Keratinocyte (primary cell): ENCODE measurements around the gene ADAMTS2. TPM values are rescaled to one million over a fixed set of nuclear protein-coding genes. Genes with fewer than 3 reads are reported as not detected.

ENCODE experiments used
- DNase-seq: peaks from one replicate; pipeline ENCODE4 v3.0.0-alpha.2; 2011; ENCODE audit warnings: low read depth, missing footprints, low spot score
- FAIRE-seq: peaks from 2 replicates; lab custom pipeline; 2011; peaks lifted over from hg19 to GRCh38; lab: Jason Lieb, UNC
- H2AFZ ChIP-seq: 2 replicates; pipeline ENCODE4 v1.6.0; 2012; ENCODE audit warnings: low read length, control low read depth, inconsistent platforms; ENCODE audit not compliant: control insufficient read depth
- H3K27ac ChIP-seq: 2 replicates; pipeline ENCODE4 v1.5.1; 2011; ENCODE audit warnings: low read length; ENCODE audit not compliant: control insufficient read depth, insufficient read depth
- H3K27me3 ChIP-seq: 3 replicates; pipeline ENCODE4 v1.6.0; 2011; ENCODE audit warnings: low read length; ENCODE audit not compliant: control insufficient read depth, insufficient read depth; ENCODE audit errors: extremely low read depth
- H3K36me3 ChIP-seq, 2 experiments: 2 replicates in 1 of 2; 3 replicates in 1 of 2; pipeline ENCODE4 v1.5.1; 2011; ENCODE audit warnings: low read length in 2 of 2, mild to moderate bottlenecking in 1 of 2; ENCODE audit not compliant: control insufficient read depth in 2 of 2, insufficient read depth in 2 of 2; ENCODE audit errors: extremely low read depth in 1 of 2
- H3K4me1 ChIP-seq: 3 replicates; pipeline ENCODE4 v1.5.1; 2011; ENCODE audit warnings: low read length; ENCODE audit not compliant: control insufficient read depth, insufficient read depth; ENCODE audit errors: extremely low read depth
- H3K4me2 ChIP-seq: 3 replicates; pipeline ENCODE4 v1.6.0; 2011; ENCODE audit warnings: low read depth, low read length; ENCODE audit not compliant: control insufficient read depth, insufficient read depth; ENCODE audit errors: extremely low read depth
- H3K4me3 ChIP-seq, 3 experiments: fragments of 200-600 bp in 1 of 3; sonication (generic) in 1 of 3; 2 replicates in 2 of 3; 3 replicates in 1 of 3; pipeline ENCODE4 v1.5.1; 2011 to 2016; ENCODE audit warnings: low read length in 3 of 3, mild to moderate bottlenecking in 3 of 3, control low read depth in 2 of 3, inconsistent platforms in 1 of 3, low read depth in 1 of 3, mixed read lengths in 1 of 3, mixed run types in 1 of 3, moderate library complexity in 1 of 3; ENCODE audit not compliant: control insufficient read depth in 2 of 3, insufficient read depth in 2 of 3; ENCODE audit errors: extremely low read depth in 1 of 3
- H3K79me2 ChIP-seq: 2 replicates; pipeline ENCODE4 v1.6.0; 2012; ENCODE audit warnings: low read length; ENCODE audit not compliant: control insufficient read depth, insufficient read depth
- H3K9ac ChIP-seq: 3 replicates; pipeline ENCODE4 v1.6.0; 2011; ENCODE audit warnings: low read length; ENCODE audit not compliant: control insufficient read depth, insufficient read depth; ENCODE audit errors: extremely low read depth
- H3K9me1 ChIP-seq: 3 replicates; pipeline ENCODE4 v1.6.0; 2011; ENCODE audit warnings: low read length; ENCODE audit not compliant: control insufficient read depth, insufficient read depth; ENCODE audit errors: extremely low read depth
- H3K9me3 ChIP-seq: 2 replicates; pipeline ENCODE4 v1.5.1; 2012; ENCODE audit warnings: low read depth, low read length; ENCODE audit not compliant: control insufficient read depth
- H4K20me1 ChIP-seq: 3 replicates; pipeline ENCODE4 v1.6.0; 2011; ENCODE audit warnings: low read length; ENCODE audit not compliant: control insufficient read depth, insufficient read depth; ENCODE audit errors: extremely low read depth
- CTCF ChIP-seq, 3 experiments: IDR thresholded peaks in 1 of 3; conservative IDR thresholded peaks in 1 of 3; optimal IDR thresholded peaks in 1 of 3; 2 replicates in 2 of 3; 3 replicates in 1 of 3; pipeline versions ENCODE3 to v1.5.1; 2011; ENCODE audit warnings: low read length in 3 of 3, mild to moderate bottlenecking in 3 of 3, moderate library complexity in 2 of 3, control low read depth in 1 of 3, inconsistent platforms in 1 of 3; ENCODE audit not compliant: insufficient read depth in 2 of 3; ENCODE audit errors: extremely low read depth in 1 of 3
- EZH2 ChIP-seq: IDR thresholded peaks from one replicate; pipeline ENCODE4 v1.6.1; 2012; ENCODE audit warnings: inconsistent platforms, mild to moderate bottlenecking, low read length, moderate library complexity
- dilution Hi-C: fragments of 300-500 bp; cut with MboI; formaldehyde crosslinking; loops from one replicate; pipeline ENCODE4 v1.7.0; 2020; ENCODE audit warnings: low sequenced_read_pairs; ENCODE audit not compliant: extremely low pct_ligation_motif_present
- polyA plus RNA-seq, 5 experiments: library from polyadenylated mRNA; depleted of rRNA in 3 of 5; stranded (reverse) in 3 of 5; stranded (forward) in 1 of 5; unstranded in 1 of 5; fragments of >200 nt; gene quantifications; 1 replicate in 1 of 5; 2 replicates in 3 of 5; 3 replicates in 1 of 5; pipeline versions ENCODE4 v1.2.1 to v1.2.3, GENCODE V29; 2011 to 2012; ENCODE audit warnings: missing spikeins in 2 of 5, low read depth in 1 of 5, low replicate concordance in 1 of 5

The ADAMTS2 gene
- polyA plus RNA-seq, 1 donor (not counting 4 experiments of a cell fraction or from before 2014, with no cell fraction given), result not detected

GRCh38 chr5:179273073-179273435, 72.2 kb downstream of the ADAMTS2 start:
- dilution Hi-C loops, result no loop called here
- Histone ChIP-seq H4K20me1 (no peaks in the 10 kb centered on the region), H3K9me1 (no peaks in the 10 kb centered on the region), H3K4me1 (no peaks in the 10 kb centered on the region), H3K4me3 (no peak overlapping the region), H3K9me3 (peaks cover 13% of the 10 kb centered on the region), H3K4me2 (no peak overlapping the region), H2AFZ (no peak overlapping the region), H3K27ac (no peak overlapping the region), H3K9ac (no peak overlapping the region), H3K36me3 (no peaks in the 10 kb centered on the region), H3K27me3 (no peaks in the 10 kb centered on the region), H3K79me2 (no peaks in the 10 kb centered on the region)
- FAIRE-seq, result no peak
- no peak for TF ChIP-seq EZH2
- no peak for TF ChIP-seq CTCF (optimal IDR thresholded peaks at IDR 0.05 in 1 of 3, IDR thresholded peaks at IDR 0.05 in 1 of 3, conservative IDR thresholded peaks at IDR 0.05 in 1 of 3; ENCODE audit: extremely low read depth in 1 of 3, insufficient read depth in 2 of 3, low read length in 3 of 3)
- no peak for DNase-seq

- dilution Hi-C loops, result no loop called here
Observed at GRCh38 chr5:179272326-179273072, 72.8 kb downstream of the ADAMTS2 start.

More at GRCh38 chr5:179272326-179273072, 72.8 kb downstream of the ADAMTS2 start:
- no peaks in the 10 kb centered on the region for H3K36me3 ChIP-seq
- H3K9me1 ChIP-seq, result no peaks in the 10 kb centered on the region
- H2AFZ ChIP-seq, result no peak overlapping the region
- no peak overlapping the region for H3K27ac ChIP-seq
- TF ChIP-seq EZH2 (no peak), CTCF (optimal IDR thresholded peaks at IDR 0.05 in 1 of 3, IDR thresholded peaks at IDR 0.05 in 1 of 3, conservative IDR thresholded peaks at IDR 0.05 in 1 of 3; ENCODE audit: extremely low read depth in 1 of 3, insufficient read depth in 2 of 3, low read length in 3 of 3) (no peak)
- no peaks in the 10 kb centered on the region for H4K20me1 ChIP-seq
- no peaks in the 10 kb centered on the region for H3K79me2 ChIP-seq
- H3K9ac ChIP-seq, result no peak overlapping the region
- H3K27me3 ChIP-seq, result no peaks in the 10 kb centered on the region
- peaks cover 15% of the 10 kb centered on the region for H3K9me3 ChIP-seq
- H3K4me2 ChIP-seq, result no peak overlapping the region
- H3K4me1 ChIP-seq, result no peaks in the 10 kb centered on the region
- FAIRE-seq (no peak), DNase-seq (no peak)
- no peak overlapping the region for H3K4me3 ChIP-seq
